DOHH2 (cell line): ENCODE results near the gene NOTCH4.

ENCODE experiments used
- CTCF ChIP-seq: fragments of 200-600 bp; sonication (generic); IDR thresholded peaks from one replicate; pipeline ENCODE4 v1.5.1; 2014; ENCODE audit warnings: antibody characterized with exemption, mild to moderate bottlenecking, low read depth, low read length; ENCODE audit not compliant: poor library complexity, severe bottlenecking
- EZH2phosphoT487 ChIP-seq: fragments of 200-600 bp; sonication (generic); IDR thresholded peaks from 2 replicates; pipeline ENCODE4 v1.6.1; 2017; ENCODE audit warnings: borderline replicate concordance, mild to moderate bottlenecking, antibody characterized with exemption, low read length, moderate library complexity, mixed read lengths

- TF ChIP-seq CTCF (no peak), EZH2phosphoT487 (no peak)
Measured at GRCh38 chr6:32190911-32191677, 32.8 kb downstream of the NOTCH4 start.
